ENCODE results near the gene XRCC6.

XRCC6 gene

GRCh38 chr22:41578114-41578513 lies 43.0 kb upstream of the XRCC6 start:
- no peak for TF ChIP-seq CTCF (IDR thresholded peaks at IDR 0.05; ENCODE audit: extremely low read depth, insufficient read depth, missing control alignments)
- in situ Hi-C loops (cut with MboI; ENCODE audit: low pct_unique_long_range_greater_than_20kb, low sequenced_read_pairs, unreplicated experiment) = no loop called here
- DNase-seq (ENCODE audit: low spot score) = no peak

- TF ChIP-seq CTCF (IDR thresholded peaks at IDR 0.05; ENCODE audit: extremely low read depth, insufficient read depth, missing control alignments) = no peak
- in situ Hi-C loops (cut with MboI; ENCODE audit: low pct_unique_long_range_greater_than_20kb, low sequenced_read_pairs, unreplicated experiment) = no loop called here
- no peak for DNase-seq (ENCODE audit: low spot score)
Observed at GRCh38 chr22:41578818-41579217, 42.3 kb upstream of the XRCC6 start.

GRCh38 chr22:41579297-41579996 lies 41.6 kb upstream of the XRCC6 start:
- TF ChIP-seq CTCF (IDR thresholded peaks at IDR 0.05; ENCODE audit: extremely low read depth, insufficient read depth, missing control alignments) = no peak
- in situ Hi-C loops (cut with MboI; ENCODE audit: low pct_unique_long_range_greater_than_20kb, low sequenced_read_pairs, unreplicated experiment) = no loop called here
- DNase-seq (ENCODE audit: low spot score) = no peak

- no peak for DNase-seq (ENCODE audit: low spot score)
Observed at GRCh38 chr22:41579997-41580355, 41.1 kb upstream of the XRCC6 start.

GRCh38 chr22:41582694-41583093 lies 38.4 kb upstream of the XRCC6 start:
- no peak for TF ChIP-seq CTCF (IDR thresholded peaks at IDR 0.05; ENCODE audit: extremely low read depth, insufficient read depth, missing control alignments)
- DNase-seq (ENCODE audit: low spot score) = no peak
- in situ Hi-C loops (cut with MboI; ENCODE audit: low pct_unique_long_range_greater_than_20kb, low sequenced_read_pairs, unreplicated experiment) = no loop called here

More at GRCh38 chr22:41579997-41580355, 41.1 kb upstream of the XRCC6 start:
- TF ChIP-seq CTCF (IDR thresholded peaks at IDR 0.05; ENCODE audit: extremely low read depth, insufficient read depth, missing control alignments) = no peak
- in situ Hi-C loops (cut with MboI; ENCODE audit: low pct_unique_long_range_greater_than_20kb, low sequenced_read_pairs, unreplicated experiment) = no loop called here

GRCh38 chr22:41584881-41585280 lies 36.2 kb upstream of the XRCC6 start:
- TF ChIP-seq CTCF (IDR thresholded peaks at IDR 0.05; ENCODE audit: extremely low read depth, insufficient read depth, missing control alignments) = no peak
- DNase-seq (ENCODE audit: low spot score) = no peak
- in situ Hi-C loops (cut with MboI; ENCODE audit: low pct_unique_long_range_greater_than_20kb, low sequenced_read_pairs, unreplicated experiment) = no loop called here

All from GM13977 (cell line).